Bronchial epithelial cell (primary cell): ENCODE data around the gene SHLD3. TPM values are rescaled to one million over a fixed set of nuclear protein-coding genes. Genes with fewer than 3 reads are reported as not detected.

Experiments
- DNase-seq: peaks from one replicate; pipeline ENCODE4 v3.0.0-alpha.2; 2010; ENCODE audit warnings: low read depth
- FAIRE-seq: peaks from 2 replicates; lab custom pipeline; 2011; peaks lifted over from hg19 to GRCh38; lab: Jason Lieb, UNC
- H3K27me3 ChIP-seq: 2 replicates; pipeline ENCODE4 v1.5.1; 2011; ENCODE audit warnings: low read length; ENCODE audit not compliant: control insufficient read depth, insufficient read depth
- H3K36me3 ChIP-seq: 2 replicates; pipeline ENCODE4 v1.5.1; 2011; ENCODE audit warnings: low read length; ENCODE audit not compliant: control insufficient read depth, insufficient read depth
- H3K4me3 ChIP-seq: 2 replicates; pipeline ENCODE4 v1.5.1; 2011; ENCODE audit warnings: mild to moderate bottlenecking, low read depth, low read length, control low read depth
- CTCF ChIP-seq: IDR thresholded peaks from 2 replicates; pipeline ENCODE4 v1.5.1; 2011; ENCODE audit warnings: mild to moderate bottlenecking, moderate library complexity, low read length, control low read depth, inconsistent platforms; ENCODE audit not compliant: insufficient read depth, severe bottlenecking
- total RNA-seq: library from RNA; depleted of rRNA; stranded (reverse); fragments of >200 nt; gene quantifications from 2 replicates; pipeline ENCODE4 v1.2.1, GENCODE V29; 2014

SHLD3 gene
- total RNA-seq, 1 donor from 2014 or later, result 3.4 TPM

DNA sequence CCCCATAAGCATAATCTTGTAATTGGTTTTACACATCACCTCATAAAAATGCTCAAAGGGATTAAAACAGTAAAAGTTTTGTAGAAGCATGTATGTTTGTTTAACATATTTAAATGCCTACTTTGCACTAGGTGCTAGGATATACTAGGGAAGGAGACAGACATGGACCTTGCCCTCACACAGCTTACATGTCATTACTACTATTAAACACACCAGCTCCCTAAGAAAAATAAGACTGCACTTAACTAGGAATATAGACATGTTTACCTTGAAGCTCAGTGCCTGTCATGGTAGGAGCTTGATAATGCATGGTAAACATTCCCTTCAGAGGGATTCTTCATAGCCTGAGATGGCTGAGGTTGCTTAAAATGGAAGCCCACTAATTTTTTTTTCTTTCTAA is 6.2 kb downstream of the SHLD3 start:
- DNase-seq (no peak), FAIRE-seq (no peak)
- no peaks in the 10 kb centered on the region for H3K27me3 ChIP-seq
- no peak overlapping the region for H3K4me3 ChIP-seq
- peaks cover 2% of the 10 kb centered on the region for H3K36me3 ChIP-seq
- TF ChIP-seq CTCF, result no peak

DNA sequence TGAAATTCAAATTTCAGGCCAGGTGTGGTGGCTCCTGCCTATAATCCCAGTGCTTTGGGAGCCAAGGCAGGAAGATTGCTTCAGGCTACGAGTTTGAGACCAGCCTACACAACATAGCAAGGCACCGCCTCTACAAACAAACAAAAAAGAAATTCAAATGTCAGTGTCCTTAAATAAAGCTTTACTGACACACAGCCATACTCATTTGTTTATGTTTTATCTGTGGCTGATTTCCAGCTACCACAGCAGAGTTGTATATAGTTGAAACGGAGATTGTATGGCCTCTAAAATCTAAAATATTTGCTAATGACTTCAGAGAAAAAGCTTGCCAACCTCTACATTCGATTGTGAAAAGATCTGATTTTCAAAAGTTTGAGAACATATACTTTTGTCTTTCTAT is 15.4 kb downstream of the SHLD3 start:
- no peak for FAIRE-seq
- H3K27me3 ChIP-seq, result no peaks in the 10 kb centered on the region
- TF ChIP-seq CTCF, result no peak
- no peak overlapping the region for H3K4me3 ChIP-seq
- peaks cover 2% of the 10 kb centered on the region for H3K36me3 ChIP-seq
- DNase-seq, result no peak

DNA sequence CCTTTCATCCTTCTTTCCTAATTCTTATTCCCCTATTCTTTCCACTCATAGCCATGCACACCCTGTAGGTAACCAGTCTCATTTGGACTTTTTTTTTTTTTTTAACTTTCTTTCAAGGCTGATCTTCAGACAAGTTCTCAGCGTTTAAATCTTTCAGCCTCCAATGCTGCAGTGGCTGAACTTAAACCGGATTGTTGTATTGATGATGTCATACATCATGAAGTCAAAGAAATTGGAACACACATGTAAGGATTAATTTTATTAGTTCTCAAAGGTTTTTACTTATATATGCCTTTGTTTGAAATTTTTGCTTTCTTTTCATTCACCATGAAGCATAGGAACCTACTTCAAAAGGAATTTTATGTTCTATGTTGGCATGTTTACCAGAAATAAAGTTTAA is 22.1 kb downstream of the SHLD3 start:
- TF ChIP-seq CTCF, result no peak
- Histone ChIP-seq H3K36me3 (no peaks in the 10 kb centered on the region), H3K4me3 (no peak overlapping the region), H3K27me3 (no peaks in the 10 kb centered on the region)
- FAIRE-seq (no peak), DNase-seq (no peak)

DNA sequence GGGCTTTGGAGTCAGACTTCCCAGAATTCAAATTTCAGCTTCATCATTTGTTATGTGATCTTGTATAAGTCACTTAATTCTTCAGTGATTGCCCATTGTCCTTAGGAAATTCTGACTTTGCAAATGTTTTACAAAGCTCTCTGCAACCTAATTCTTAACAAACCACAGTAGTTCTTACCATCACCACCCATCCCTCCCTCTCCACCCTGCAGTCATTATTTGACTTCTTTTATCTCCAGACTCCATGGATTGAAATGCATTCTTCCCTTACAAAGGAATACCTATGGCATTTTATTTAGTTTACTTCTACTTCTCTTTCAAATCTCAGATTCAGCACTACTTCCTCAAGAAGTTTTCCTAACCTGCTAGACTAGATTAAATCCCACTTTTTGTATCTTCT is 23.1 kb downstream of the SHLD3 start:
- FAIRE-seq, result no peak
- no peaks in the 10 kb centered on the region for H3K36me3 ChIP-seq

GRCh38 chr5:65651144-65651543 is 26.3 kb downstream of the SHLD3 start:
- no peak for TF ChIP-seq CTCF
- Histone ChIP-seq H3K4me3 (no peak overlapping the region), H3K27me3 (no peaks in the 10 kb centered on the region), H3K36me3 (no peaks in the 10 kb centered on the region)
- FAIRE-seq, result no peak
- no peak for DNase-seq

More for the DNA sequence above, 23.1 kb downstream of the SHLD3 start:
- H3K27me3 ChIP-seq, result no peaks in the 10 kb centered on the region
- DNase-seq, result no peak
- H3K4me3 ChIP-seq, result no peak overlapping the region
- no peak for TF ChIP-seq CTCF

- FAIRE-seq, result no peak
- peaks cover 1% of the 10 kb centered on the region for H3K36me3 ChIP-seq
- no peak for TF ChIP-seq CTCF
- no peaks in the 10 kb centered on the region for H3K27me3 ChIP-seq
- no peak overlapping the region for H3K4me3 ChIP-seq
- no peak for DNase-seq
Observed at GRCh38 chr5:65654713-65655112, 29.9 kb downstream of the SHLD3 start.
